ENCODE data around the gene BAZ2B. TPM values are rescaled to one million over a fixed set of nuclear protein-coding genes. Genes with fewer than 3 reads are reported as not detected.

BAZ2B gene
- total RNA-seq, 6 donors from 2014 or later = 59.4 to 233 (median 103) TPM

DNA sequence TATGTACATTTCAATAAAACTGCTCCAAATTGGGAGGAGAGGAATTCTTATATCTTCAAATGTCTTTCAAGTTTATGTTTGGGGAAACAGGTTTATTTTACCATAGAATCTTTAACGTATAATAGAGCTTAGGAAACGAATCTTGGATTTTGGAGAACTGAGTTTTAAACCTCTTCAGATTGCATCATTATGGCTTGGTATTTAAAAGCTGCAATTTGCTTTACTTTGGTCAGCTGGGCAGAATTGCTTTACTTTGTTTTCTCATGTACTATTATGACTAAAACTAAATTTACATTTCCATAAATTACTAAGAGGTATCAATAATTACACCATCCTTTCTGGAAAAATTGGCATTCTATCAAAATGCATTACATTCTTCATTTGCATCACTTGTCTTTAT is 54.6 kb downstream of the BAZ2B start:
- TF ChIP-seq POLR2A (IDR thresholded peaks at IDR 0.05) = no peak
- TF ChIP-seq, protein P1, sequence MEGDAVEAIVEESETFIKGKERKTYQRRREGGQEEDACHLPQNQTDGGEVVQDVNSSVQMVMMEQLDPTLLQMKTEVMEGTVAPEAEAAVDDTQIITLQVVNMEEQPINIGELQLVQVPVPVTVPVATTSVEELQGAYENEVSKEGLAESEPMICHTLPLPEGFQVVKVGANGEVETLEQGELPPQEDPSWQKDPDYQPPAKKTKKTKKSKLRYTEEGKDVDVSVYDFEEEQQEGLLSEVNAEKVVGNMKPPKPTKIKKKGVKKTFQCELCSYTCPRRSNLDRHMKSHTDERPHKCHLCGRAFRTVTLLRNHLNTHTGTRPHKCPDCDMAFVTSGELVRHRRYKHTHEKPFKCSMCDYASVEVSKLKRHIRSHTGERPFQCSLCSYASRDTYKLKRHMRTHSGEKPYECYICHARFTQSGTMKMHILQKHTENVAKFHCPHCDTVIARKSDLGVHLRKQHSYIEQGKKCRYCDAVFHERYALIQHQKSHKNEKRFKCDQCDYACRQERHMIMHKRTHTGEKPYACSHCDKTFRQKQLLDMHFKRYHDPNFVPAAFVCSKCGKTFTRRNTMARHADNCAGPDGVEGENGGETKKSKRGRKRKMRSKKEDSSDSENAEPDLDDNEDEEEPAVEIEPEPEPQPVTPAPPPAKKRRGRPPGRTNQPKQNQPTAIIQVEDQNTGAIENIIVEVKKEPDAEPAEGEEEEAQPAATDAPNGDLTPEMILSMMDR (IDR thresholded peaks at IDR 0.05) = no peak
- no peak for TF ChIP-seq POLR2AphosphoS5 (IDR thresholded peaks at IDR 0.05)
- TF ChIP-seq EP300 (IDR thresholded peaks at IDR 0.05) = no peak
- peaks cover 0 to 4% (median 2%) of the 10 kb centered on the region in 4 donors for H3K4me1 ChIP-seq
- WGBS, 2 donors = 56 to 83% methylated on average over 2 of the region's 2 CpGs

DNA sequence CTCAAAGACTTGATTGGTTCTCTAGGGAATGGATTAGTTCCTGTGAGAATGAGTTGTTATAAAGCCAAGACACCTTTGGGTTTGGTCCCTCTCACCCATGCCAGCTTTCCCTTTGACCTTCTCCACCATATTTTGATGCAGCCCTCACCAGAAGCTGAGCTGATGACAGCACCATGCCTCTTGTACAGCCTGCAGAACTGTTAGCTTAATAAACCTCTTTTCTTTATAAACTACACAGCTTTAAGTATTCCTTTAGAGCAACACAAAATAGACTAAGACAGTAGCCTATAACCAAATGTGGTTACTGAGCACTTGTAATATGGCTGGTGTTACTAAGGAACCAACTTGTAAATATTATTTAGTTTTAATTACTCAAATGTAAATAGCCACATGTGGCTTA is 55.1 kb downstream of the BAZ2B start:
- peaks cover 0 to 4% (median 2%) of the 10 kb centered on the region in 4 donors for H3K4me1 ChIP-seq
- ATAC-seq (ENCODE audit: low FRiP score in 2 of 2) = no peak
- TF ChIP-seq EP300 (IDR thresholded peaks at IDR 0.05) (no peak), POLR2A (IDR thresholded peaks at IDR 0.05) (no peak), POLR2AphosphoS5 (IDR thresholded peaks at IDR 0.05) (no peak)
- TF ChIP-seq, protein P1 (IDR thresholded peaks at IDR 0.05) = no peak

More for the DNA sequence above, 54.6 kb downstream of the BAZ2B start:
- no peaks in the 10 kb centered on the region for H3K36me3 ChIP-seq
- H3K4me3 ChIP-seq = no peak overlapping the region
- no peak overlapping the region for H3K27ac ChIP-seq
- H3K9me3 ChIP-seq = no peaks in the 10 kb centered on the region
- DNase-seq = no peak
- no peak for ATAC-seq (ENCODE audit: low FRiP score in 2 of 2)
- no peaks in the 10 kb centered on the region for H3K27me3 ChIP-seq

DNA sequence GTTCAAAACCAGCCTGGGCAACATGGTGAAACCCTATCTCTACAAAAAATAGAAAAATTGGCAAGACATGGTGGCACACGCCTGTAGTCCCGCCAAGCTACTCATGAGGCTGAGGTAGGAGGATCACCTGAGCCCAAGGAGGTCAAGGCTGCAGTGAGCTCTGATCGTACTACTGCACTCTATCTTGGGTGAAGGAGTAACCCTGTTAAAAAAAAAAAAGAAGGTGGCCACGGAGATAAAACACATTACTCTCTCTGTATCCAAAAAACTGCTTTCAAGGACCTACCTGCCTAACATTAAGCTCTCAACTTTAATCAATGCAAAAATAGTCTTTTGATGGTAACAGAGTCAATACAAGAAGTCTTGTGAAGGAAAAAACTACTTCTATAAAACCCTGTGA is 57.3 kb downstream of the BAZ2B start:
- DNase-seq (no peak), ATAC-seq (ENCODE audit: low FRiP score in 2 of 2) (no peak)
- Histone ChIP-seq H3K4me1 (peaks cover 0 to 8% (median under 1%) of the 10 kb centered on the region in 4 donors), H3K36me3 (no peaks in the 10 kb centered on the region), H3K27me3 (no peaks in the 10 kb centered on the region), H3K27ac (no peak overlapping the region), H3K4me3 (no peak overlapping the region), H3K9me3 (no peaks in the 10 kb centered on the region)
- TF ChIP-seq EP300 (IDR thresholded peaks at IDR 0.05) (no peak), POLR2AphosphoS5 (IDR thresholded peaks at IDR 0.05) (no peak), POLR2A (IDR thresholded peaks at IDR 0.05) (no peak)
- TF ChIP-seq, protein P1 (IDR thresholded peaks at IDR 0.05) = no peak
- 85 to 92% methylated on average over 4 of the region's 4 CpGs for WGBS, 2 donors

More for the DNA sequence above, 55.1 kb downstream of the BAZ2B start:
- no peak for DNase-seq
- no peak overlapping the region for H3K27ac ChIP-seq
- no peaks in the 10 kb centered on the region for H3K27me3 ChIP-seq
- H3K36me3 ChIP-seq = no peaks in the 10 kb centered on the region
- H3K9me3 ChIP-seq = no peaks in the 10 kb centered on the region
- H3K4me3 ChIP-seq = no peak overlapping the region

DNA sequence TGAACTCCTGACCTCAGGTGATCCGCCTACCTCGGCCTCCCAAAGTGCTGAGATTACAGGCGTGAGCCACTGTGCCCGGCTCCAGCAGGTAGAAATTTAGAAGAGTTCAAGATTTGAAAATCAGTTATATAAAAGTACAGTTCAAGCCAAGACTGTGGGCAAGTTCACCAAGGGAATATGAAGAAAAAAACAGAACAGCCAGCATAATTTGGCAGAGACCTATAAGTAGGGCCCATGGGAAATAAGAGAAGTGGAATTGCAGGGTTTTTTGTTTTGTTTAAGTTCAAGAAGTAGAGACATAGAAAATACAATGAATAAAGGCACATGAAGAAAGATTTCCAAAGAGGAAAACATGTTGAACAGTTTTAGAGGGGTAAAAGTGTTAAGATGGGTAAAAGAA is 57.9 kb downstream of the BAZ2B start:
- DNase-seq (no peak), ATAC-seq (ENCODE audit: low FRiP score in 2 of 2) (no peak)
- peaks cover 0 to 13% (median 0%) of the 10 kb centered on the region in 4 donors for H3K4me1 ChIP-seq
- no peak overlapping the region for H3K4me3 ChIP-seq
- no peak for TF ChIP-seq POLR2A (IDR thresholded peaks at IDR 0.05)
- no peak for TF ChIP-seq EP300 (IDR thresholded peaks at IDR 0.05)
- TF ChIP-seq POLR2AphosphoS5 (IDR thresholded peaks at IDR 0.05) = no peak
- TF ChIP-seq, protein P1 (IDR thresholded peaks at IDR 0.05) = no peak
- H3K27ac ChIP-seq = no peak overlapping the region
- H3K36me3 ChIP-seq = no peaks in the 10 kb centered on the region
- H3K27me3 ChIP-seq = no peaks in the 10 kb centered on the region
- no peaks in the 10 kb centered on the region for H3K9me3 ChIP-seq
- 90 to 95% methylated on average over 4 of the region's 4 CpGs for WGBS, 2 donors

DNA sequence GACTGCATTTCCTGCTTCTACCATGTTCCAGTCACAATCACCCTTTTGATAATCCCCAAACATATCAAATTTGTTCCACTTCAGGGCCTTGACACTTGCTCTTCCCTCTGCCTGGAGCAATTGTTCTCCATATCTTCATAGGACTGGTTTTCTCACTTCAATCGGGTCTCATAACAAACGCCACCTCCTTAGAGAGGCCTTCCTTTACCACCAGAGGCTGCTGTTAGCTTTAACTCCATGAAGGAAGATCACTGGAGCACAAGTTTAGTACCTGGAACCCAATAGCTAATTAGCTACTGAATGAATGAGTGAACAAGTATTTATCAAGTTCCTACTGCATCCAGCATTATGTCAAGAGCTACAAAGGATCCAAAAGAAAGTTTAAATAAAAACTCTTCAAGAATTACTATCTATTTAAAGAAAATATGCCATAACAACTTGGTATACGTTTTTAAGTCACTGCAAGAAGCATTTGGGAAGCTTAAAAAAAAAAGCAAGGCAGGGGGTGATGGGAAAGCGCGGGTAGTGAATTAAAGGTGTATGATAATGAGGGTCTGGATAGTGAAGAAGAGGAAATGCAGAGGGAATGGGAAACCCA is 58.8 kb downstream of the BAZ2B start:
- TF ChIP-seq EP300 (IDR thresholded peaks at IDR 0.05) = no peak
- no peak for TF ChIP-seq POLR2A (IDR thresholded peaks at IDR 0.05)
- TF ChIP-seq, protein P1 (IDR thresholded peaks at IDR 0.05) = peak in 4 of 6 experiments; percentile 26 to 46 (median 34)
- no peak for TF ChIP-seq POLR2AphosphoS5 (IDR thresholded peaks at IDR 0.05)
- H3K4me3 ChIP-seq = no peak overlapping the region
- WGBS, 2 donors = 65 to 73% methylated on average over 5 of the region's 5 CpGs
- H3K27ac ChIP-seq = peak overlapping the region in 2 of 4 donors; percentile 24 to 60
- no peaks in the 10 kb centered on the region for H3K27me3 ChIP-seq
- no peak for DNase-seq
- ATAC-seq (ENCODE audit: low FRiP score in 2 of 2) = no peak
- H3K4me1 ChIP-seq = peaks cover 0 to 13% (median 0%) of the 10 kb centered on the region in 4 donors
- no peaks in the 10 kb centered on the region for H3K36me3 ChIP-seq
- H3K9me3 ChIP-seq = no peaks in the 10 kb centered on the region
